H9 (cell line): ENCODE data around the gene IQCE. TPM values are rescaled to one million over a fixed set of nuclear protein-coding genes. Genes with fewer than 3 reads are reported as not detected.

ENCODE experiments used
- DNase-seq: peaks from one replicate; pipeline ENCODE4 v3.0.0-alpha.2; 2017
- H2AFZ ChIP-seq: one replicate; pipeline ENCODE4 v1.6.1; 2013; ENCODE audit warnings: mild to moderate bottlenecking, low read length, control low read depth, moderate library complexity
- H2AK5ac ChIP-seq: 2 replicates; pipeline ENCODE4 v1.6.1; 2013; ENCODE audit warnings: low read length, control low read depth, mixed read lengths; ENCODE audit not compliant: insufficient read length
- H2BK120ac ChIP-seq: one replicate; pipeline ENCODE4 v1.6.1; 2013; ENCODE audit warnings: low read depth, mild to moderate bottlenecking, low read length, control low read depth, inconsistent platforms; ENCODE audit not compliant: poor library complexity, severe bottlenecking
- H2BK12ac ChIP-seq: 2 replicates; pipeline ENCODE4 v1.6.1; 2013; ENCODE audit warnings: low read length, control low read depth, mixed read lengths, low read depth; ENCODE audit not compliant: insufficient read length
- H2BK15ac ChIP-seq: 2 replicates; pipeline ENCODE4 v1.6.1; 2013; ENCODE audit warnings: low read depth, low read length, control low read depth
- H2BK20ac ChIP-seq: one replicate; pipeline ENCODE4 v1.6.1; 2013; ENCODE audit warnings: low read depth, mild to moderate bottlenecking, low read length, control low read depth, inconsistent platforms; ENCODE audit not compliant: poor library complexity, severe bottlenecking
- H2BK5ac ChIP-seq: 2 replicates; pipeline ENCODE4 v1.6.1; 2013; ENCODE audit warnings: low read length, control low read depth, mixed read lengths; ENCODE audit not compliant: insufficient read length
- H3K14ac ChIP-seq: 2 replicates; pipeline ENCODE4 v1.6.1; 2013; ENCODE audit warnings: low read length, control low read depth; ENCODE audit not compliant: insufficient read depth
- H3K18ac ChIP-seq: 2 replicates; pipeline ENCODE4 v1.6.1; 2013; ENCODE audit warnings: low read depth, mild to moderate bottlenecking, mixed read lengths, low read length, control low read depth; ENCODE audit not compliant: insufficient read length
- H3K23ac ChIP-seq: 2 replicates; pipeline ENCODE4 v1.6.1; 2013; ENCODE audit warnings: low read length, control low read depth, mixed read lengths, low read depth; ENCODE audit not compliant: insufficient read length
- H3K23me2 ChIP-seq: 2 replicates; pipeline ENCODE4 v1.6.1; 2013; ENCODE audit warnings: low read depth, mild to moderate bottlenecking, mixed read lengths, low read length, control low read depth; ENCODE audit not compliant: insufficient read length, poor library complexity, severe bottlenecking
- H3K27ac ChIP-seq: 2 replicates; pipeline ENCODE4 v1.5.1; 2013; ENCODE audit warnings: low read length, control low read depth, mixed read lengths, low read depth; ENCODE audit not compliant: insufficient read length
- H3K27me3 ChIP-seq: 2 replicates; pipeline ENCODE4 v1.6.1; 2013; ENCODE audit warnings: low read length, control low read depth, inconsistent platforms; ENCODE audit not compliant: insufficient read depth
- H3K4ac ChIP-seq: 2 replicates; pipeline ENCODE4 v1.6.1; 2013; ENCODE audit warnings: low read depth, mild to moderate bottlenecking, control low read depth, inconsistent platforms, low read length, moderate library complexity
- H3K4me1 ChIP-seq: 2 replicates; pipeline ENCODE4 v1.6.1; 2013; ENCODE audit warnings: low read length, control low read depth, inconsistent platforms; ENCODE audit not compliant: insufficient read depth
- H3K4me2 ChIP-seq: 2 replicates; pipeline ENCODE4 v1.6.1; 2013; ENCODE audit warnings: low read length, control low read depth, mixed read lengths; ENCODE audit not compliant: insufficient read length, insufficient read depth
- H3K56ac ChIP-seq: 2 replicates; pipeline ENCODE4 v1.6.1; 2013; ENCODE audit warnings: low read depth, mild to moderate bottlenecking, mixed read lengths, low read length, control low read depth; ENCODE audit not compliant: insufficient read length
- H3K79me1 ChIP-seq: 2 replicates; pipeline ENCODE4 v1.6.1; 2013; ENCODE audit warnings: low read depth, mild to moderate bottlenecking, moderate library complexity, low read length, control low read depth, inconsistent platforms; ENCODE audit not compliant: insufficient read depth, poor library complexity, severe bottlenecking
- H3K79me2 ChIP-seq: 2 replicates; pipeline ENCODE4 v1.6.1; 2013; ENCODE audit warnings: low read length, control low read depth, inconsistent platforms; ENCODE audit not compliant: insufficient read depth
- H3K9ac ChIP-seq: 2 replicates; pipeline ENCODE4 v1.6.1; 2013; ENCODE audit warnings: low read length, control low read depth, mixed read lengths; ENCODE audit not compliant: insufficient read length; ENCODE audit errors: extremely low read depth
- H3K9me3 ChIP-seq: one replicate; pipeline ENCODE4 v1.6.1; 2013; ENCODE audit warnings: low read depth, low read length, inconsistent platforms; ENCODE audit not compliant: control insufficient read depth
- H3T11ph ChIP-seq: one replicate; pipeline ENCODE4 v1.6.1; 2013; ENCODE audit warnings: mild to moderate bottlenecking, low read length, control low read depth, inconsistent platforms
- H4K20me1 ChIP-seq: one replicate; pipeline ENCODE4 v1.6.1; 2013; ENCODE audit not compliant: control insufficient read depth, insufficient read length, insufficient read depth
- H4K5ac ChIP-seq: 2 replicates; pipeline ENCODE4 v1.6.1; 2013; ENCODE audit warnings: low read depth, mild to moderate bottlenecking, mixed read lengths, low read length, control low read depth; ENCODE audit not compliant: insufficient read length
- H4K8ac ChIP-seq: replicated peaks from 2 replicates; pipeline ENCODE4 v1.6.1; 2013; ENCODE audit warnings: low read length, control low read depth, mixed read lengths, low read depth; ENCODE audit not compliant: insufficient read length
- H4K91ac ChIP-seq: 2 replicates; pipeline ENCODE4 v1.6.1; 2013; ENCODE audit warnings: low read depth, mild to moderate bottlenecking, moderate library complexity, mixed read lengths, low read length, control low read depth; ENCODE audit not compliant: insufficient read length
- H3K27ac Mint-ChIP-seq, 3 experiments: 2 replicates in 2 of 3; 3 replicates in 1 of 3; pipeline ENCODE4 v1.8.0; 2020 to 2021; ENCODE audit warnings: mixed read lengths in 3 of 3, mild to moderate bottlenecking in 1 of 3, moderate library complexity in 1 of 3
- H3K27me3 Mint-ChIP-seq: 2 replicates; pipeline ENCODE4 v1.8.0; 2021; ENCODE audit warnings: low read depth, mild to moderate bottlenecking, moderate library complexity, mixed read lengths
- H3K36me3 Mint-ChIP-seq, 3 experiments: 2 replicates in 2 of 3; 3 replicates in 1 of 3; pipeline ENCODE4 v1.8.0; 2020 to 2021; ENCODE audit warnings: low read depth in 3 of 3, mixed read lengths in 3 of 3; ENCODE audit not compliant: insufficient read depth in 1 of 3
- H3K4me1 Mint-ChIP-seq, 2 experiments: 2 replicates each; pipeline ENCODE4 v1.8.0; 2020; ENCODE audit warnings: mixed read lengths in 2 of 2
- H3K4me3 Mint-ChIP-seq, 2 experiments: 2 replicates in 1 of 2; 3 replicates in 1 of 2; pipeline ENCODE4 v1.8.0; 2020 to 2021; ENCODE audit warnings: mild to moderate bottlenecking in 2 of 2, mixed read lengths in 2 of 2, moderate library complexity in 1 of 2
- H3K9me3 Mint-ChIP-seq, 2 experiments: 2 replicates in 1 of 2; 3 replicates in 1 of 2; pipeline ENCODE4 v1.8.0; 2020; ENCODE audit warnings: mild to moderate bottlenecking in 2 of 2, mixed read lengths in 2 of 2, moderate library complexity in 1 of 2
- WGBS: extraction: QIAGEN DNeasy Blood & Tissue Kit; methylation state at CpG from one replicate; pipeline ENCODE4 v1.1.7; 2013; ENCODE audit warnings: missing lambda C conversion rate, low lambda C conversion rate, mixed read lengths; ENCODE audit not compliant: insufficient read length; ENCODE audit errors: extremely low coverage; 5-methylcytosine and 5-hydroxymethylcytosine counted together
- total RNA-seq: library from RNA; stranded (reverse); gene quantifications from 2 replicates; pipeline ENCODE4 v1.2.1, GENCODE V29; 2021
- TF ChIP-seq, protein P1 (sequence below): fragments of 200-600 bp; sonication (generic); conservative IDR thresholded peaks from 3 replicates; pipeline ENCODE4 v1.8.0; 2021; ENCODE audit warnings: antibody characterized with exemption, mild to moderate bottlenecking

IQCE gene
- total RNA-seq, 1 experiment from 2014 or later: 7.0 TPM

DNA sequence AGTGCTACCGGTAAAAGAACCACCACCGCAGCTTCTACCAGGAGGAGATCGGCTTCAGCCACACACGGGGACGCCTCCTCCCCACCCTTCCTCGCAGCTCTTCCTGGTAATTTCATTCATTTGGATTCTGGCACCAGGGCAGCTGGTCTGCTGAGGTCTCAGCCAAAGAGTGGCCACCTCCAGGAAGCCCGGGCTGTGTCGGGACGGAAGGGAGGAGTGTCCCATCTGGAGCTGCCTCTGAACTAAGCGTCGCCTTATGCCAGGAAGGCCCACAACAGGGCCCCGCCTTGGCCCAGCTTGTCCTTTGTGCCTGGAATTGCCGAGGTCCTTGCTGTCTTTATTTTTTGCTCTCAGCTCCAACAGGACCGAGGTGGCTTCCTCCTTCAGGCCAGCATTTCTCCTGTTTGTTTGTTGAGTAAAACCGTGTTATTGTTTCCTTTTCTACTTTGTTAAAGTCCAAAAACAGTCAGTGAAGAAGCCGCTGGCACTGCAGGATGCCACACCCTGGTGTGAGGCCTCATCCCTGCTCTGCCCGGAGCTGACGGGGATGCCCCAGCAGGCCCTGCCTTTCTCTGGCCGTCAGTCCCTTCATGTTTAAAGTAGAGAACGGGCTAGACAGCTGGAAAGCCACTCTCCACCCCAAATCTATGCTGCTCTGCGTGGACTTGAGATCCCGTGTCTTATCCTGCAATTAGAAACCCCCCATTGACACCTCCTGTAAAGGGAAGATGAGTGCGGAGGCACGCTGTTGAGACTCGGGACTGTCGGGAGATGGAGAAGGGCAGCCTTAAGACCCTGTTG lies 48.5 kb downstream of the IQCE start:
- Histone ChIP-seq H2BK12ac (no peak overlapping the region), H2AK5ac (no peak overlapping the region), H3K27me3 (no peaks in the 10 kb centered on the region), H3K9me3 (no peaks in the 10 kb centered on the region), H2AFZ (no peak overlapping the region), H4K5ac (no peak overlapping the region), H3K18ac (no peak overlapping the region), H2BK20ac (no peak overlapping the region), H3K79me1 (no peaks in the 10 kb centered on the region), H2BK15ac (no peak overlapping the region), H2BK5ac (no peak overlapping the region), H3K79me2 (no peaks in the 10 kb centered on the region), H2BK120ac (no peak overlapping the region), H3K56ac (no peak overlapping the region), H3K4ac (no peak overlapping the region), H4K91ac (no peak overlapping the region), H3K4me2 (no peak overlapping the region), H3K4me1 (0 out of 2 replicates have a peak, but pooled peaks cover 2% of the 10 kb centered on the region), H4K8ac (no peak overlapping the region), H3K23ac (no peak overlapping the region), H3T11ph (no peak overlapping the region), H4K20me1 (peaks cover 2% of the 10 kb centered on the region), H3K14ac (no peak overlapping the region), H3K27ac (no peak overlapping the region), H3K9ac (no peak overlapping the region), H3K23me2 (no peaks in the 10 kb centered on the region)
- Mint-ChIP-seq H3K36me3 (no peaks in the 10 kb centered on the region; a peak in 1 of 7 replicates), H3K9me3 (no peaks in the 10 kb centered on the region), H3K4me1 (peaks cover 17 to 21% of the 10 kb centered on the region in 2 experiments), H3K27me3 (peaks cover 1% of the 10 kb centered on the region; the same call in 1 of the 2 replicates), H3K27ac (peak overlapping the region; percentile 15 to 50 (median 44); a peak in 5 of 7 replicates), H3K4me3 (no peak overlapping the region)
- no peak for DNase-seq
- TF ChIP-seq, protein P1, sequence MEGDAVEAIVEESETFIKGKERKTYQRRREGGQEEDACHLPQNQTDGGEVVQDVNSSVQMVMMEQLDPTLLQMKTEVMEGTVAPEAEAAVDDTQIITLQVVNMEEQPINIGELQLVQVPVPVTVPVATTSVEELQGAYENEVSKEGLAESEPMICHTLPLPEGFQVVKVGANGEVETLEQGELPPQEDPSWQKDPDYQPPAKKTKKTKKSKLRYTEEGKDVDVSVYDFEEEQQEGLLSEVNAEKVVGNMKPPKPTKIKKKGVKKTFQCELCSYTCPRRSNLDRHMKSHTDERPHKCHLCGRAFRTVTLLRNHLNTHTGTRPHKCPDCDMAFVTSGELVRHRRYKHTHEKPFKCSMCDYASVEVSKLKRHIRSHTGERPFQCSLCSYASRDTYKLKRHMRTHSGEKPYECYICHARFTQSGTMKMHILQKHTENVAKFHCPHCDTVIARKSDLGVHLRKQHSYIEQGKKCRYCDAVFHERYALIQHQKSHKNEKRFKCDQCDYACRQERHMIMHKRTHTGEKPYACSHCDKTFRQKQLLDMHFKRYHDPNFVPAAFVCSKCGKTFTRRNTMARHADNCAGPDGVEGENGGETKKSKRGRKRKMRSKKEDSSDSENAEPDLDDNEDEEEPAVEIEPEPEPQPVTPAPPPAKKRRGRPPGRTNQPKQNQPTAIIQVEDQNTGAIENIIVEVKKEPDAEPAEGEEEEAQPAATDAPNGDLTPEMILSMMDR: no peak
- WGBS: no CpG with 5 or more reads among the region's 26 CpGs
